Measurements from ENCODE around the gene LILRB2.
A peak's percentile ranks its signal among the peaks of the same experiment; 100 is the strongest.

LILRB2 gene

GRCh38 chr19:54271106-54271505 is 9.8 kb downstream of the LILRB2 start:
- no peak overlapping the region for H3K27ac ChIP-seq
- no peak for TF ChIP-seq CTCF (conservative IDR thresholded peaks at IDR 0.05)

GRCh38 chr19:54268936-54269335 is 12.0 kb downstream of the LILRB2 start:
- no peak for TF ChIP-seq CTCF (conservative IDR thresholded peaks at IDR 0.05)

GRCh38 chr19:54266133-54266532 is 14.8 kb downstream of the LILRB2 start:
- TF ChIP-seq CTCF (conservative IDR thresholded peaks at IDR 0.05) = peak; percentile 86
- H3K27ac ChIP-seq = no peak overlapping the region

More at GRCh38 chr19:54268936-54269335, 12.0 kb downstream of the LILRB2 start:
- H3K27ac ChIP-seq = no peak overlapping the region

- H3K27ac ChIP-seq = no peak overlapping the region
- TF ChIP-seq CTCF (conservative IDR thresholded peaks at IDR 0.05) = no peak
These were observed 18.4 kb downstream of the LILRB2 start for GRCh38 chr19:54262470-54262869.

- H3K27ac ChIP-seq = no peak overlapping the region
- no peak for TF ChIP-seq CTCF (conservative IDR thresholded peaks at IDR 0.05)
These were observed 18.8 kb downstream of the LILRB2 start for GRCh38 chr19:54262066-54262465.

- H3K27ac ChIP-seq = no peak within 1 kb of the TSS
- no peak for TF ChIP-seq CTCF (conservative IDR thresholded peaks at IDR 0.05)
These were observed 23.8 kb downstream of the LILRB2 start, which contains the start of gene LILRB5 for GRCh38 chr19:54257116-54257480. Gene LILRB5 (minus strand): TSS chr19:54257273. CDS start chr19:54257193, 80 bp downstream.

GRCh38 chr19:54256250-54257115 is 24.4 kb downstream of the LILRB2 start:
- no peak overlapping the region for H3K27ac ChIP-seq
- TF ChIP-seq CTCF (conservative IDR thresholded peaks at IDR 0.05) = no peak

All from VCaP (cell line).